Posterior vena cava (tissue), 2 donors: ENCODE data around the gene PARVB. TPM values are rescaled to one million over a fixed set of nuclear protein-coding genes. Genes with fewer than 3 reads are reported as not detected.

Source experiments
- DNase-seq: peaks from one replicate; pipeline ENCODE4 v3.0.0-alpha.2; 2020; ENCODE audit warnings: low spot score
- intact Hi-C, 2 donors: fragments of 100-400 bp; cut with DNase I; formaldehyde crosslinking; loops; one replicate each; pipeline versions ENCODE4 v1.14.1 to v1.14.2; 2022 to 2023
- total RNA-seq, 2 donors: library from RNA; stranded (reverse); fragmentation: NEBNext Ultra II Directional; extraction: Animal tissue kit (Norgen Biotek cat#: 25700); gene quantifications; one replicate each; pipeline ENCODE4 v1.2.1, GENCODE V29; 2021
- donor health status: DM: yes; HTN: yes; CAD: no.
- donor health status: DM: yes; HTN: yes; CAD: no.

The PARVB gene
- total RNA-seq, 2 donors from 2014 or later: 49.6 to 51.1 TPM

DNA sequence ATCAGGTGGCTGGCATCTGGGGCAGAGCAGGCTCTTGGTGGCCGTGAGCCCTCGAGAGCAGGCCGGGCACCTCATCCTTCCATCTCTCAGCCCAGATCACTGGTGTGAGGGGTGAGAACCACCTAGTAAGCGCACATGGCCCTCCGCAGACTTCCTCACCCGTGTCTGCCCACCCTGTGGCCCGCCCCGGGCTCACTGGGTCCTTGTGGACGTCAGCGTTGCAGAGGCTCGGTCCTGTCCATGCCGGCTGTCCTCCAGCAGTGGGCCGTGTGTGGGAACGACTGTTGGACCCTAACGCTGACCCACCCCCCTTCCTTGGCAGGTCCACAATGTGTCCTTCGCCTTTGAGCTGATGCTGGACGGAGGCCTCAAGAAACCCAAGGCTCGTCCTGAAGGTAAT is 139.4 kb downstream of the PARVB start:
- DNase-seq: no peak
- intact Hi-C loops: no loop called here

DNA sequence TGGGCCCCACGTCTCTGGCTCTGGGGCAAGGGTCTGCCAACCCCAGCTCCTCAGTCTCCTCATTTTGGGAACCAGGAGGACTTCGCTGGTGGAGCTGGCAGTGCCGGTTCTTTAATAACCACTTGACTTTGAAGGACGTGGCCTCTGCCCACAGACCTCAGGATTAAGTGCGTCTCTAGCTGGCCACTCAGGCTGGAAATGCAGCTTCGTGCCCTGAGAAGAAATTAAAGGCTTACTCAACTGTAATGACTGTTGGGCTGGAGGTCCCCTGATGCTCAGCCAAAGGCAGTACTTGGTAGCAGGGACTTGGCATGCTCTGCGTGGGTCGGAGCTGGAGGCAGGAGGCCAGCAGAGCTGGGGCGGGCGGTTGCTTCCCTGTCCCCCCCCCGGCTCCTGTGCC is 139.9 kb downstream of the PARVB start:
- intact Hi-C loops: no loop called here
- DNase-seq: no peak

DNA sequence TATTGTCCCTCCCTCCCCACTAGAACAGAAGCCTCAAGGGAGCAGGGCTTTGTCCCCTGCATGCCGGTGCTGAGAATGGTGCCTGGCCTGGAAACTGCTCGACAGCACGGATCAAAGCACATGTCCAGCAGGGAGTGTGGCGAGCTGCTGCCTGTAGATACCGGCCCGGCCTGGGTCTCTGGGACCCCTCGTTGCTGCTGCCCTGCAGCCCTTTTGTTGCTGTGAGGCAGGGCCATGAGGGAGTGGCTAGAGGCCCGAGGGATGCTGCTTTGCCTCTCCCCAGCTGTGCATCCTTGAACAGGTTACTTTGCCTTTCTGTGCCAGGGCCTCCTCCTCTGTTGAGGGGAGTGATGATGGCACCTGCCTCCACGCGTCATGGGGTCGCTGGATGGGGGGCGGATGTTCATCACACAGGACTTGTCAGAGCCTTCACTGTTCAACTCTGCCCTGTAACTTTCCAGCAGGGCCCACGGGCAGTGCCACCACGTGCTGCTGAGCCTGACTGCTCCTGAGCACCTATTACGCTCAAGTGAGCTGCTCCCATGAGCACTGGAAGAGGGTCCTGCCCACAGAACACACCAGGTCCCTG is 141.3 kb downstream of the PARVB start:
- intact Hi-C loops: no loop called here
- no peak for DNase-seq

- DNase-seq: no peak
- intact Hi-C loops: no loop called here
Measured at GRCh38 chr22:44166498-44167276, 142.6 kb downstream of the PARVB start.

- DNase-seq: no peak
- intact Hi-C loops: no loop called here
Measured at GRCh38 chr22:44167501-44167900, 143.4 kb downstream of the PARVB start.

DNA sequence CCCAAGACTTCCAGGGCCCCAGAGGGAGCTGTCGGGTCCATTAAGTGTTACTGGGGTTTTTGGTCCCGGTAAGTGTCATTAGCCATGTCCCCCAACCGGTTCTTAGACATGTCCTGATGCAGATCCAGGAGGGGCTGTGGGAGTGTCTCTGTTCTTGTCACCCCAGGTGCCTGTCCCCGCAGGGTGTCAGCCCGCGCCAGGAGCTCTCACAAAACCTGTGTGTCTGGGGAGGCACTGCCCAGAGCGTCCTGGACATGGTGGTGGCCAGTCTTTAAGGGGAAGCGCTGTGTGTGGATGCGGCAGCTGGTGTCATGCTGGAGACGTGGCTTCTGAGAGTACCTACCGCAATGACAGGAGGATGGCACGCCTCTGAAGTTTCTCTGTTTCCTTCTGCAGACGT is 144.1 kb downstream of the PARVB start:
- no peak for DNase-seq
- intact Hi-C loops: no loop called here

DNA sequence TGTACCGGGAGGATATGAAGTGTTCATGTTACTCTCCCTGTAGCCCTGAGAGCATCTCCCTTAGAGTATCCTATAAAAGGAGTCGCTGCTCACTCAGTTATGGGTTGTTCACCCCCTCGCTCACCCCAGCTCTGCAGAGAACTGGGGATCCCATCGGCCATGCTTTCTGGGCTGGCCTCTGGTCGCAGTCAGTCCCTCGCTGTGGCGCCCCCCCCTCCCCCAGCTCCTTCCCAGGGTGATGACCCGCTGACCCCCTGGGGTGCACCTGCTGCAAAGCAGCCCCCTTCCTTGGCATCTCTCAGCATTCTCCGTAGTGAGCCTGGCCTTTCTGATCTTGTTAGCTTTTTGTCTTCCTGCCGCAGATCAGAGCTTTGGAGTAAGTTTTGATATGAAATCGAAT is 146.4 kb downstream of the PARVB start:
- no peak for DNase-seq
- intact Hi-C loops: no loop called here

GRCh38 chr22:44171561-44171960 is 147.5 kb downstream of the PARVB start:
- intact Hi-C loops: no loop called here
- no peak for DNase-seq

DNA sequence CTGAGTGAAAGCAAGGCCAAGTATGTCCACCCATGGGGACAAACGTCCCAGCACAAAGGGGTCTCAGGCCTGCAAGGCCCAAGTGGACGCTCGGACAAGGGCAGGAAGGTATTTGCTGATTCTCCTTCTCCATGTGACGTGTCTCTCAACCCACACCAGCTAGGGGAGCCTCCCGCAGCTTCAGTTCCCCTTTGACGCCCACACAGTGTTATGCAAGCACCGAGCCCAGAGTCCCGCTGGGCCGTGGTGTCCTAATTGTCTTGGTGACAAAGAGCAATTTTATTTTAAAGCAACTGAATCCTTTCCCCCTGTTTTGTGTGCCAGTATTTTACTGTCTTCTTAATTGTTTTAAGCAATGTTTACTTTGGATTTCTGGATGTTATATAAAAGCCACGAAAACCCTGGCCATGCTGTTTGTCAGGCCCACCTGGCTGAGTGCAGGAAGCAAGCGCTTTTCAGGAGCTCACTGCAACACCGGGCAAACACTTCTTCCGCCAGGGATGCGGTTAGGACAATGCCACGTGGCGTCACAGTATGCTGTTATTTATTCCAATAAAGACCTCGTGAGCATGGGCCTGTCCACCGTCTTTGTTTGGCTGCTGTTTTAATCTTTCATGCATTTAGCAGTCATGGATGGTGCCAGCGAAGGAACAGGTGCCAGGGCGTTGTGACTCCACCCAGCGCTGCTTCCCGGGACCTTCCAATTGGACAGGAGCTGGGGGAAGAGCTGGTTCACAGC is 148.4 kb downstream of the PARVB start:
- intact Hi-C loops: no loop called here
- DNase-seq: peak; percentile 93

GRCh38 chr22:44173154-44173553 is 149.1 kb downstream of the PARVB start:
- intact Hi-C loops: no loop called here
- no peak for DNase-seq

- DNase-seq: no peak
Measured at GRCh38 chr22:44175676-44176075, 151.6 kb downstream of the PARVB start.

DNA sequence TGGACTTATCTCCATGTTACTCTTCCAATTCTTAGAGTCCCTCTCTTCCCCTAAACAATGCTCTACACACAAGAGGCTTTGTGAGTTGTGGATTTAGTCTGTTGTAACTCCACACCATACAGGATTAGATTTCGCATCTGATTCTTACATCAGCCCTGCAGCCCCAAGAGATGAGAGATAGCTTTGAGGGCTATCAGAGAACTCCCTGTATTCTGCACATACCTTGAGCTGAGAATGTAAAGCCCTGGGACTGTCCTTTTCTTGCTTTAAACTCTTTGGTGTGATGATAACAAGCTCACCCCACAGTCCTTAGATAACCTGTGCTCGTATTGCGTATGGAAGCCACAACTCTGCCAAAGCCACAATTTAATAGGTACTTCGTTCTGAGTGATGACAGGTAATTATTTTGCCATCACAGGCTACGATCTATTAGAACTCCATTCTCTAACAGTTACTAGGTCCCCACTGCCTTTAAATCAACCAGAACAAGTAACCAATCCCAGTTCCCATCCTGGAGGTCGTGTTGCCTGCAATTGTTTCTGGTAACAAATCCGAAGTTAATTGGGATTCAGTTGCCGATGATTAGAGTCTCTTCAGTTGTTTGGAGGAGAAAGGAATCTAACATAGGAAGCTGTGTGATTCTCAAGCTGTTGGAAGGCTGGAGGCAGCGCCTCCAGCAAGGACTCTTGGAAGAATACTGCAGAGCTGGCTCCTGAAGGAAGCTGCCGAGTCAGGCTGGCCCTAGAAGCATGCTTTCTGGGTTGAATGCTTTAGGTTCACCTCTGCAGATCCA is 155.3 kb downstream of the PARVB start:
- DNase-seq: no peak
- intact Hi-C loops: no loop called here

More at GRCh38 chr22:44175676-44176075, 151.6 kb downstream of the PARVB start:
- intact Hi-C loops: no loop called here

GRCh38 chr22:44179989-44180705 is 156.0 kb downstream of the PARVB start:
- DNase-seq: no peak
- intact Hi-C loops: no loop called here

GRCh38 chr22:44180706-44181032 is 156.6 kb downstream of the PARVB start, which contains the start of gene PARVG:
Gene PARVG (plus strand): TSS chr22:44180925. CDS start chr22:44183330, 2,405 bp downstream.
- DNase-seq: no peak
- intact Hi-C loops: no loop called here

GRCh38 chr22:44181033-44181911 is 157.2 kb downstream of the PARVB start:
- no peak for DNase-seq
- intact Hi-C loops: no loop called here

- DNase-seq: no peak
Measured at GRCh38 chr22:44181912-44182587, 157.9 kb downstream of the PARVB start.

GRCh38 chr22:44182588-44183286 is 158.6 kb downstream of the PARVB start:
- intact Hi-C loops: no loop called here
- peak; percentile 90 for DNase-seq

More at GRCh38 chr22:44181912-44182587, 157.9 kb downstream of the PARVB start:
- intact Hi-C loops: no loop called here
